ENCODE data around the gene KRT81.

KRT81 gene

GRCh38 chr12:52310622-52311284, 19.4 kb upstream of the KRT81 start:
- POLR2A ChIA-PET = interaction anchor here (0.9 kb wide), 1 partner anchor 140 kb away, joined by 3 read pairs; no protein-coding TSS in a partner anchor
- no peak for TF ChIP-seq TARDBP (IDR thresholded peaks at IDR 0.05)
- no peak for TF ChIP-seq LEF1 (IDR thresholded peaks at IDR 0.05; ENCODE audit: borderline replicate concordance)
- TF ChIP-seq ELF4 (IDR thresholded peaks at IDR 0.05) = no peak
- TF ChIP-seq PKNOX1 (IDR thresholded peaks at IDR 0.05) = no peak
- TF ChIP-seq FOXA1 (IDR thresholded peaks at IDR 0.05) = no peak
- TF ChIP-seq L3MBTL2 (conservative IDR thresholded peaks at IDR 0.05) = no peak
- no peak for TF ChIP-seq CTBP1 (IDR thresholded peaks at IDR 0.05; ENCODE audit: borderline replicate concordance)
- TF ChIP-seq SP1 (IDR thresholded peaks at IDR 0.05) = no peak
- no peak for TF ChIP-seq NFRKB (IDR thresholded peaks at IDR 0.05)
- no peak for TF ChIP-seq FOXK2 (IDR thresholded peaks at IDR 0.05)
- TF ChIP-seq BHLHE40 (IDR thresholded peaks at IDR 0.05; ENCODE audit: borderline replicate concordance) = no peak
- no peak for TF ChIP-seq FOXM1 (IDR thresholded peaks at IDR 0.05; ENCODE audit: borderline replicate concordance)
- TF ChIP-seq ZNF384 (IDR thresholded peaks at IDR 0.05) = no peak
- no peak for TF ChIP-seq ARNT (IDR thresholded peaks at IDR 0.05)
- TF ChIP-seq HDGF (IDR thresholded peaks at IDR 0.05; ENCODE audit: borderline replicate concordance) = no peak
- TF ChIP-seq SUZ12 (IDR thresholded peaks at IDR 0.05) = no peak
- DNase-seq (ENCODE audit: extremely low spot score) = no peak
- CTCF ChIA-PET = interaction anchor here (1.0 to 2.4 kb wide), 4 partner anchors 17 to 154 kb away, joined by 3 to 10 read pairs (median 7); no protein-coding TSS in a partner anchor

GRCh38 chr12:52308806-52309425, 17.6 kb upstream of the KRT81 start:
- POLR2A ChIA-PET = no interaction called here
- CTCF ChIA-PET = interaction anchor here (1.2 to 2.3 kb wide), 4 partner anchors 18 to 152 kb away, joined by 3 to 10 read pairs (median 4); no protein-coding TSS in a partner anchor
- TF ChIP-seq FOXK2 (IDR thresholded peaks at IDR 0.05) = no peak
- no peak for TF ChIP-seq BHLHE40 (IDR thresholded peaks at IDR 0.05; ENCODE audit: borderline replicate concordance)
- no peak for TF ChIP-seq ZNF384 (IDR thresholded peaks at IDR 0.05)
- no peak for TF ChIP-seq FOXM1 (IDR thresholded peaks at IDR 0.05; ENCODE audit: borderline replicate concordance)
- TF ChIP-seq L3MBTL2 (conservative IDR thresholded peaks at IDR 0.05) = no peak
- TF ChIP-seq FOXA1 (IDR thresholded peaks at IDR 0.05) = no peak
- no peak for TF ChIP-seq SUZ12 (IDR thresholded peaks at IDR 0.05)
- TF ChIP-seq SP1 (IDR thresholded peaks at IDR 0.05) = no peak
- TF ChIP-seq PKNOX1 (IDR thresholded peaks at IDR 0.05) = no peak
- no peak for TF ChIP-seq TARDBP (IDR thresholded peaks at IDR 0.05)
- no peak for TF ChIP-seq LEF1 (IDR thresholded peaks at IDR 0.05; ENCODE audit: borderline replicate concordance)
- TF ChIP-seq ELF4 (IDR thresholded peaks at IDR 0.05) = no peak
- TF ChIP-seq CTBP1 (IDR thresholded peaks at IDR 0.05; ENCODE audit: borderline replicate concordance) = no peak
- TF ChIP-seq HDGF (IDR thresholded peaks at IDR 0.05; ENCODE audit: borderline replicate concordance) = no peak
- TF ChIP-seq NFRKB (IDR thresholded peaks at IDR 0.05) = no peak
- TF ChIP-seq ARNT (IDR thresholded peaks at IDR 0.05) = no peak
- no peak for DNase-seq (ENCODE audit: extremely low spot score)

- DNase-seq (ENCODE audit: extremely low spot score) = peak; percentile 80
- CTCF ChIA-PET = interaction anchor here (0.8 to 2.3 kb wide), 8 partner anchors 8 to 283 kb away, joined by 3 to 10 read pairs (median 4); no protein-coding TSS in a partner anchor
- POLR2A ChIA-PET = no interaction called here
- TF ChIP-seq BHLHE40 (IDR thresholded peaks at IDR 0.05; ENCODE audit: borderline replicate concordance) (no peak), LEF1 (IDR thresholded peaks at IDR 0.05; ENCODE audit: borderline replicate concordance) (no peak), L3MBTL2 (conservative IDR thresholded peaks at IDR 0.05) (0 out of 2 replicates have a peak, but pooled peaks have one; percentile 26), TARDBP (IDR thresholded peaks at IDR 0.05) (no peak)
Observed at GRCh38 chr12:52307836-52308805, 16.8 kb upstream of the KRT81 start.

GRCh38 chr12:52306731-52307130, 15.4 kb upstream of the KRT81 start:
- ChIA-PET CTCF (interaction anchor here (0.7 to 2.3 kb wide), 6 partner anchors 9 to 150 kb away, joined by 3 to 9 read pairs (median 4); no protein-coding TSS in a partner anchor), POLR2A (no interaction called here)
- no peak for DNase-seq (ENCODE audit: extremely low spot score)
- TF ChIP-seq ELF4 (IDR thresholded peaks at IDR 0.05) (no peak), ZNF384 (IDR thresholded peaks at IDR 0.05) (no peak), FOXA1 (IDR thresholded peaks at IDR 0.05) (no peak), NFRKB (IDR thresholded peaks at IDR 0.05) (no peak), SP1 (IDR thresholded peaks at IDR 0.05) (no peak), PKNOX1 (IDR thresholded peaks at IDR 0.05) (no peak), BHLHE40 (IDR thresholded peaks at IDR 0.05; ENCODE audit: borderline replicate concordance) (no peak), LEF1 (IDR thresholded peaks at IDR 0.05; ENCODE audit: borderline replicate concordance) (no peak), CTBP1 (IDR thresholded peaks at IDR 0.05; ENCODE audit: borderline replicate concordance) (no peak), FOXK2 (IDR thresholded peaks at IDR 0.05) (no peak), L3MBTL2 (conservative IDR thresholded peaks at IDR 0.05) (no peak), FOXM1 (IDR thresholded peaks at IDR 0.05; ENCODE audit: borderline replicate concordance) (no peak), TARDBP (IDR thresholded peaks at IDR 0.05) (no peak), SUZ12 (IDR thresholded peaks at IDR 0.05) (no peak), ARNT (IDR thresholded peaks at IDR 0.05) (no peak), HDGF (IDR thresholded peaks at IDR 0.05; ENCODE audit: borderline replicate concordance) (no peak)

Measured in HEK293T (cell line).